HS-5 (cell line): ENCODE results near the gene GDF9.

Experiments
- DNase-seq: peaks from one replicate; pipeline ENCODE4 v3.0.0-alpha.2; 2012; ENCODE audit warnings: low read depth

Gene GDF9

GRCh38 chr5:132866342-132867045, at the start of gene GDF9, which contains the start of gene UQCRQ:
Gene GDF9, minus strand, starts transcription at chr5:132866469. Its CDS starts 1,936 bp downstream, at chr5:132864533.
Gene UQCRQ, plus strand, starts transcription at chr5:132866642. Its CDS starts 240 bp downstream, at chr5:132866882.
- DNase-seq = peak; percentile 99

- DNase-seq = peak; percentile 9
Measured at GRCh38 chr5:132915681-132916080, 49.4 kb upstream of the GDF9 start.

GRCh38 chr5:132909702-132910101, 43.4 kb upstream of the GDF9 start:
- no peak for DNase-seq

GRCh38 chr5:132907161-132907560, 40.9 kb upstream of the GDF9 start:
- DNase-seq = no peak

- DNase-seq = no peak
Measured at GRCh38 chr5:132905938-132906337, 39.7 kb upstream of the GDF9 start.

GRCh38 chr5:132901730-132902129, 35.5 kb upstream of the GDF9 start:
- DNase-seq = no peak

GRCh38 chr5:132901036-132901435, 34.8 kb upstream of the GDF9 start:
- no peak for DNase-seq

GRCh38 chr5:132898094-132898493, 31.8 kb upstream of the GDF9 start:
- DNase-seq = no peak

- no peak for DNase-seq
Measured at GRCh38 chr5:132896685-132897084, 30.4 kb upstream of the GDF9 start.

GRCh38 chr5:132895719-132896305, 29.5 kb upstream of the GDF9 start:
- DNase-seq = no peak

- no peak for DNase-seq
Measured at GRCh38 chr5:132890817-132891216, 24.5 kb upstream of the GDF9 start.

GRCh38 chr5:132889501-132889900, 23.2 kb upstream of the GDF9 start:
- DNase-seq = no peak

- DNase-seq = no peak
Measured at GRCh38 chr5:132887283-132887682, 21.0 kb upstream of the GDF9 start.

GRCh38 chr5:132886064-132886823, 20.0 kb upstream of the GDF9 start:
- DNase-seq = no peak

GRCh38 chr5:132884548-132884947, 18.3 kb upstream of the GDF9 start:
- DNase-seq = no peak

- DNase-seq = peak; percentile 28
Measured at GRCh38 chr5:132883261-132883834, 17.1 kb upstream of the GDF9 start.

- DNase-seq = no peak
Measured at GRCh38 chr5:132877938-132878337, 11.7 kb upstream of the GDF9 start.

- no peak for DNase-seq
Measured at GRCh38 chr5:132877466-132877865, 11.2 kb upstream of the GDF9 start.

- DNase-seq = no peak
Measured at GRCh38 chr5:132876020-132876759, 9.9 kb upstream of the GDF9 start.

GRCh38 chr5:132873930-132874271, 7.6 kb upstream of the GDF9 start:
- DNase-seq = no peak

GRCh38 chr5:132873119-132873929, 7.1 kb upstream of the GDF9 start, which contains the start of gene LEAP2:
Gene LEAP2, plus strand, starts transcription at chr5:132873668. Its CDS starts 27 bp downstream, at chr5:132873695.
- DNase-seq = no peak
